Natural killer cell (primary cell): ENCODE measurements around the gene FIGLA. TPM values are rescaled to one million over a fixed set of nuclear protein-coding genes. Genes with fewer than 3 reads are reported as not detected.

Experiments used
- ATAC-seq, 3 donors: fragments of 150-1000 bp in 2 of 3; fragments of 200-7000 bp in 1 of 3; cut with Tn5 transposase; 1 replicate in 1 of 3; 2 replicates in 2 of 3; pipeline ENCODE4 v1.10.0; 2021; ENCODE audit warnings: mild to moderate bottlenecking in 2 of 3, moderate library complexity in 2 of 3
- DNase-seq, 2 donors: peaks; one replicate each; pipeline versions ENCODE4 v3.0.0 to v3.0.0-alpha.2; 2013 to 2021; ENCODE audit warnings: mixed read lengths in 1 of 2
- H3K27ac ChIP-seq: one replicate; pipeline ENCODE4 v1.5.1; 2013; ENCODE audit warnings: mild to moderate bottlenecking, low read length
- H3K27me3 ChIP-seq: one replicate; pipeline ENCODE4 v1.6.1; 2013; ENCODE audit warnings: low read length; ENCODE audit not compliant: control insufficient read depth, insufficient read depth
- H3K36me3 ChIP-seq: one replicate; pipeline ENCODE4 v1.6.1; 2013; ENCODE audit warnings: low read length; ENCODE audit not compliant: control insufficient read depth, insufficient read depth
- H3K4me1 ChIP-seq: one replicate; pipeline ENCODE4 v1.6.1; 2013; ENCODE audit warnings: low read length; ENCODE audit not compliant: control insufficient read depth, insufficient read depth
- H3K4me3 ChIP-seq: one replicate; pipeline ENCODE4 v1.5.1; 2013; ENCODE audit warnings: low read length
- H3K9me3 ChIP-seq: one replicate; pipeline ENCODE4 v1.6.1; 2013; ENCODE audit warnings: low read length; ENCODE audit not compliant: control insufficient read depth, insufficient read depth
- H3K27ac Mint-ChIP-seq, 2 donors: one replicate each; pipeline ENCODE4 v1.8.0; 2022; ENCODE audit warnings: mild to moderate bottlenecking in 2 of 2, mixed read lengths in 2 of 2, moderate library complexity in 1 of 2
- H3K27me3 Mint-ChIP-seq, 2 donors: one replicate each; pipeline ENCODE4 v1.8.0; 2022; ENCODE audit warnings: low read depth in 2 of 2, mixed read lengths in 2 of 2
- H3K36me3 Mint-ChIP-seq: one replicate; pipeline ENCODE4 v1.8.0; 2022; ENCODE audit warnings: mixed read lengths
- H3K4me1 Mint-ChIP-seq, 2 donors: one replicate each; pipeline ENCODE4 v1.8.0; 2022; ENCODE audit warnings: mixed read lengths in 2 of 2
- H3K4me3 Mint-ChIP-seq: one replicate; pipeline ENCODE4 v1.8.0; 2022; ENCODE audit warnings: mild to moderate bottlenecking, moderate library complexity, mixed read lengths
- H3K9me3 Mint-ChIP-seq, 2 donors: one replicate each; pipeline ENCODE4 v1.8.0; 2022; ENCODE audit warnings: mixed read lengths in 2 of 2
- CTCF ChIP-seq: fragments of 200-600 bp; IDR thresholded peaks from one replicate; pipeline ENCODE4 v1.8.0; 2022; ENCODE audit warnings: antibody characterized with exemption
- WGBS: methylation state at CpG from one replicate; pipeline ENCODE4 v1.1.7; 2013; ENCODE audit warnings: missing lambda C conversion rate; ENCODE audit not compliant: insufficient coverage; 5-methylcytosine and 5-hydroxymethylcytosine counted together
- intact Hi-C: fragments of 100-400 bp; cut with micrococcal nuclease; formaldehyde crosslinking; loops from one replicate; pipeline ENCODE4 v1.14.2; 2022
- total RNA-seq, 4 donors: library from RNA; stranded (reverse); fragments of 120-200 nt in 1 of 4; gene quantifications; one replicate each; pipeline versions ENCODE4 v1.2.3 to v1.2.4, GENCODE V29; 2013 to 2022

Gene FIGLA
- total RNA-seq, 3 donors from 2014 or later (not counting 1 experiment from before 2014, with no cell fraction given) = not detected

- H3K9me3 ChIP-seq = no peaks in the 10 kb centered on the region
- no peaks in the 10 kb centered on the region for H3K36me3 ChIP-seq
- no peak for DNase-seq
- H3K4me3 ChIP-seq = no peak overlapping the region
- H3K27ac ChIP-seq = no peak overlapping the region
- Mint-ChIP-seq H3K4me1 (peaks cover 22 to 26% of the 10 kb centered on the region in 2 donors), H3K27ac (no peak overlapping the region), H3K36me3 (no peaks in the 10 kb centered on the region), H3K9me3 (no peaks in the 10 kb centered on the region), H3K27me3 (no peaks in the 10 kb centered on the region), H3K4me3 (no peak overlapping the region)
- WGBS = 95% methylated on average over 4 of the region's 4 CpGs
- peaks cover 6% of the 10 kb centered on the region for H3K4me1 ChIP-seq
- H3K27me3 ChIP-seq = no peaks in the 10 kb centered on the region
- intact Hi-C loops = no loop called here
- TF ChIP-seq CTCF = no peak
- no peak for ATAC-seq
These were observed 17.3 kb upstream of the FIGLA start for GRCh38 chr2:70807828-70808118.

GRCh38 chr2:70807102-70807827 is 16.8 kb upstream of the FIGLA start:
- Histone ChIP-seq H3K4me1 (peaks cover 6% of the 10 kb centered on the region), H3K27ac (no peak overlapping the region), H3K4me3 (no peak overlapping the region), H3K9me3 (no peaks in the 10 kb centered on the region), H3K36me3 (no peaks in the 10 kb centered on the region), H3K27me3 (no peaks in the 10 kb centered on the region)
- DNase-seq (no peak), ATAC-seq (no peak)
- Mint-ChIP-seq H3K27ac (no peak overlapping the region), H3K4me1 (peaks cover 22 to 26% of the 10 kb centered on the region in 2 donors), H3K36me3 (no peaks in the 10 kb centered on the region), H3K27me3 (no peaks in the 10 kb centered on the region), H3K9me3 (no peaks in the 10 kb centered on the region), H3K4me3 (no peak overlapping the region)
- intact Hi-C loops = no loop called here
- no peak for TF ChIP-seq CTCF
- WGBS = 93% methylated on average over 6 of the region's 6 CpGs

- Histone ChIP-seq H3K27ac (no peak overlapping the region), H3K4me3 (no peak overlapping the region), H3K4me1 (peaks cover 6% of the 10 kb centered on the region), H3K9me3 (no peaks in the 10 kb centered on the region), H3K36me3 (no peaks in the 10 kb centered on the region), H3K27me3 (no peaks in the 10 kb centered on the region)
- ATAC-seq (no peak), DNase-seq (no peak)
- Mint-ChIP-seq H3K4me1 (peaks cover 22 to 26% of the 10 kb centered on the region in 2 donors), H3K36me3 (no peaks in the 10 kb centered on the region), H3K4me3 (no peak overlapping the region), H3K27ac (no peak overlapping the region), H3K27me3 (no peaks in the 10 kb centered on the region), H3K9me3 (no peaks in the 10 kb centered on the region)
- WGBS = 58% methylated on average over 5 of the region's 6 CpGs
- intact Hi-C loops = no loop called here
- no peak for TF ChIP-seq CTCF
These were observed 16.2 kb upstream of the FIGLA start for GRCh38 chr2:70806620-70807019.

- Histone ChIP-seq H3K4me3 (no peak overlapping the region), H3K27me3 (no peaks in the 10 kb centered on the region), H3K27ac (no peak overlapping the region), H3K4me1 (peaks cover 6% of the 10 kb centered on the region), H3K36me3 (no peaks in the 10 kb centered on the region), H3K9me3 (no peaks in the 10 kb centered on the region)
- H3K4me3 Mint-ChIP-seq = no peak overlapping the region
- TF ChIP-seq CTCF = no peak
- ATAC-seq = no peak
- intact Hi-C loops = no loop called here
- 81% methylated on average over 3 of the region's 5 CpGs for WGBS
- no peaks in the 10 kb centered on the region for H3K9me3 Mint-ChIP-seq
- no peak for DNase-seq
- H3K27me3 Mint-ChIP-seq = no peaks in the 10 kb centered on the region
- no peak overlapping the region for H3K27ac Mint-ChIP-seq
- H3K4me1 Mint-ChIP-seq = peaks cover 22 to 25% of the 10 kb centered on the region in 2 donors
- no peaks in the 10 kb centered on the region for H3K36me3 Mint-ChIP-seq
These were observed 15.6 kb upstream of the FIGLA start for GRCh38 chr2:70806013-70806412.
